DND-41 (cell line): ENCODE results near the gene FMN1.
"Not testable (repeated sequence)": the region's sequence is repeated elsewhere in the genome, so short reads cannot be mapped to it uniquely, and the experiment has no call there.

Experiments
- ATAC-seq: fragments of 200-7000 bp; cut with Tn5 transposase; 3 replicates; pipeline ENCODE4 v1.9.1; 2021; ENCODE audit warnings: low read depth; ENCODE audit not compliant: insufficient read depth
- DNase-seq: peaks from one replicate; pipeline ENCODE4 v3.0.0-alpha.2; 2020
- H2AFZ ChIP-seq: 2 replicates; pipeline ENCODE4 v1.6.0; 2012; ENCODE audit warnings: low read depth, low read length
- H3K27ac ChIP-seq: 2 replicates; pipeline ENCODE4 v1.5.1; 2012; ENCODE audit warnings: low read length, inconsistent platforms
- H3K27me3 ChIP-seq: fragments of 200-600 bp; sonication (generic); 2 replicates; pipeline ENCODE4 v1.6.0; 2012; ENCODE audit warnings: low read length, mild to moderate bottlenecking, inconsistent platforms; ENCODE audit not compliant: insufficient read depth, poor library complexity
- H3K36me3 ChIP-seq: 2 replicates; pipeline ENCODE4 v1.5.1; 2012; ENCODE audit warnings: low read length, inconsistent platforms; ENCODE audit not compliant: insufficient read depth
- H3K4me1 ChIP-seq: 2 replicates; pipeline ENCODE4 v1.5.1; 2012; ENCODE audit warnings: mild to moderate bottlenecking, low read length; ENCODE audit not compliant: insufficient read depth
- H3K4me2 ChIP-seq: 2 replicates; pipeline ENCODE4 v1.6.0; 2012; ENCODE audit warnings: mild to moderate bottlenecking, moderate library complexity, low read length, inconsistent platforms; ENCODE audit not compliant: insufficient read depth
- H3K4me3 ChIP-seq, 2 experiments: fragments of 200-600 bp in 1 of 2; shearing (Covaris generic) in 1 of 2; 2 replicates each; pipeline ENCODE4 v1.5.1; 2012 to 2016; ENCODE audit warnings: inconsistent platforms in 2 of 2, low read length in 2 of 2, mild to moderate bottlenecking in 2 of 2, low read depth in 1 of 2, moderate library complexity in 1 of 2
- H3K79me2 ChIP-seq: 2 replicates; pipeline ENCODE4 v1.6.0; 2012; ENCODE audit warnings: low read length, inconsistent platforms; ENCODE audit not compliant: insufficient read depth
- H3K9ac ChIP-seq: 2 replicates; pipeline ENCODE4 v1.6.0; 2012; ENCODE audit warnings: low read depth, mild to moderate bottlenecking, inconsistent platforms, low read length, moderate library complexity
- H3K9me3 ChIP-seq: 2 replicates; pipeline ENCODE4 v1.5.1; 2012; ENCODE audit warnings: low read length, moderate library complexity, mild to moderate bottlenecking, inconsistent platforms; ENCODE audit not compliant: insufficient read depth, severe bottlenecking
- H4K20me1 ChIP-seq: 2 replicates; pipeline ENCODE4 v1.6.0; 2012; ENCODE audit warnings: low read length; ENCODE audit not compliant: insufficient read depth
- CTCF ChIP-seq: IDR thresholded peaks from 2 replicates; pipeline ENCODE4 v1.5.1; 2012; ENCODE audit warnings: borderline replicate concordance, low read length, moderate library complexity, mild to moderate bottlenecking; ENCODE audit not compliant: poor library complexity, severe bottlenecking; ENCODE audit errors: extremely low read depth
- EZH2 ChIP-seq: IDR thresholded peaks from 3 replicates; pipeline ENCODE4 v1.6.1; 2012; ENCODE audit warnings: borderline replicate concordance, low read depth, mild to moderate bottlenecking, moderate library complexity, low read length, inconsistent platforms; ENCODE audit not compliant: severe bottlenecking

The FMN1 gene

GRCh38 chr15:32951736-32952464 is 242.6 kb downstream of the FMN1 start:
- Histone ChIP-seq H3K9ac (no peak overlapping the region), H3K4me2 (no peak overlapping the region), H4K20me1 (no peaks in the 10 kb centered on the region), H3K4me1 (no peaks in the 10 kb centered on the region), H3K9me3 (no peaks in the 10 kb centered on the region), H2AFZ (no peak overlapping the region), H3K4me3 (no peak overlapping the region), H3K27me3 (no peaks in the 10 kb centered on the region), H3K27ac (no peak overlapping the region), H3K36me3 (no peaks in the 10 kb centered on the region), H3K79me2 (no peaks in the 10 kb centered on the region)
- TF ChIP-seq CTCF (no peak), EZH2 (no peak)
- DNase-seq (no peak), ATAC-seq (no peak)

- H3K9me3 ChIP-seq, H3K4me3 ChIP-seq, H3K4me1 ChIP-seq, H3K4me2 ChIP-seq, ATAC-seq, H3K9ac ChIP-seq, H3K27ac ChIP-seq, H3K27me3 ChIP-seq, H3K79me2 ChIP-seq, H3K36me3 ChIP-seq, H2AFZ ChIP-seq, DNase-seq, H4K20me1 ChIP-seq: not testable (repeated sequence)
These were observed 244.5 kb downstream of the FMN1 start for GRCh38 chr15:32950051-32950450.

- Histone ChIP-seq H2AFZ (no peak overlapping the region), H3K9ac (no peak overlapping the region), H3K9me3 (no peaks in the 10 kb centered on the region), H3K4me3 (no peak overlapping the region), H3K4me2 (no peak overlapping the region), H4K20me1 (no peaks in the 10 kb centered on the region), H3K4me1 (no peaks in the 10 kb centered on the region), H3K27me3 (no peaks in the 10 kb centered on the region), H3K27ac (no peak overlapping the region), H3K79me2 (no peaks in the 10 kb centered on the region), H3K36me3 (no peaks in the 10 kb centered on the region)
- DNase-seq (no peak), ATAC-seq (no peak)
- no peak for TF ChIP-seq EZH2
- no peak for TF ChIP-seq CTCF
These were observed 248.3 kb downstream of the FMN1 start for GRCh38 chr15:32946210-32946609.

GRCh38 chr15:32944431-32944830 is 250.1 kb downstream of the FMN1 start:
- Histone ChIP-seq H3K4me1 (no peaks in the 10 kb centered on the region), H2AFZ (no peak overlapping the region), H3K4me2 (no peak overlapping the region), H3K36me3 (no peaks in the 10 kb centered on the region), H4K20me1 (no peaks in the 10 kb centered on the region), H3K27me3 (no peaks in the 10 kb centered on the region), H3K27ac (no peak overlapping the region), H3K9me3 (no peaks in the 10 kb centered on the region), H3K9ac (no peak overlapping the region), H3K4me3 (no peak overlapping the region), H3K79me2 (no peaks in the 10 kb centered on the region)
- no peak for ATAC-seq
- TF ChIP-seq CTCF (no peak), EZH2 (no peak)
- DNase-seq, result no peak
